ENCODE results near the gene THSD7A.
"Not testable (repeated sequence)": the region's sequence is repeated elsewhere in the genome, so short reads cannot be mapped to it uniquely, and the experiment has no call there.

The THSD7A gene

GRCh38 chr7:11529382-11529781 lies 302.6 kb downstream of the THSD7A start:
- H3K4me3 ChIP-seq (ENCODE audit: low read depth, low read length): no peak overlapping the region
- POLR2A ChIA-PET: no interaction called here
- TF ChIP-seq CTCF (IDR thresholded peaks at IDR 0.05; ENCODE audit: insufficient read depth, low read length, missing control alignments): no peak
- no peak for DNase-seq (ENCODE audit: low read depth, low spot score)
- CTCF ChIA-PET: no interaction called here

GRCh38 chr7:11527707-11528106 lies 304.3 kb downstream of the THSD7A start:
- no peak for TF ChIP-seq CTCF (IDR thresholded peaks at IDR 0.05; ENCODE audit: insufficient read depth, low read length, missing control alignments)
- CTCF ChIA-PET: no interaction called here
- POLR2A ChIA-PET: no interaction called here
- no peak overlapping the region for H3K4me3 ChIP-seq (ENCODE audit: low read depth, low read length)
- DNase-seq (ENCODE audit: low read depth, low spot score): no peak

- ChIA-PET POLR2A (no interaction called here), CTCF (no interaction called here)
- no peak for TF ChIP-seq CTCF (IDR thresholded peaks at IDR 0.05; ENCODE audit: insufficient read depth, low read length, missing control alignments)
- H3K4me3 ChIP-seq (ENCODE audit: low read depth, low read length): no peak overlapping the region
- no peak for DNase-seq (ENCODE audit: low read depth, low spot score)
Observed at GRCh38 chr7:11524476-11525397, 307.3 kb downstream of the THSD7A start.

GRCh38 chr7:11521964-11522499 lies 310.0 kb downstream of the THSD7A start:
- CTCF ChIA-PET; DNase-seq (ENCODE audit: low read depth, low spot score); POLR2A ChIA-PET; H3K4me3 ChIP-seq (ENCODE audit: low read depth, low read length): not testable (repeated sequence)

- TF ChIP-seq CTCF (IDR thresholded peaks at IDR 0.05; ENCODE audit: insufficient read depth, low read length, missing control alignments): no peak
- ChIA-PET CTCF (interaction anchor here (0.7 kb wide), 1 partner anchor 316 kb away, joined by 3 read pairs; no protein-coding TSS in a partner anchor), POLR2A (no interaction called here)
- no peak overlapping the region for H3K4me3 ChIP-seq (ENCODE audit: low read depth, low read length)
- DNase-seq (ENCODE audit: low read depth, low spot score): no peak
Observed at GRCh38 chr7:11517853-11518252, 314.1 kb downstream of the THSD7A start.

GRCh38 chr7:11516328-11516727 lies 315.7 kb downstream of the THSD7A start:
- TF ChIP-seq CTCF (IDR thresholded peaks at IDR 0.05; ENCODE audit: insufficient read depth, low read length, missing control alignments): no peak
- no peak for DNase-seq (ENCODE audit: low read depth, low spot score)
- ChIA-PET CTCF (no interaction called here), POLR2A (no interaction called here)
- no peak overlapping the region for H3K4me3 ChIP-seq (ENCODE audit: low read depth, low read length)
